Measurements from ENCODE around the gene GARNL3.

DNA sequence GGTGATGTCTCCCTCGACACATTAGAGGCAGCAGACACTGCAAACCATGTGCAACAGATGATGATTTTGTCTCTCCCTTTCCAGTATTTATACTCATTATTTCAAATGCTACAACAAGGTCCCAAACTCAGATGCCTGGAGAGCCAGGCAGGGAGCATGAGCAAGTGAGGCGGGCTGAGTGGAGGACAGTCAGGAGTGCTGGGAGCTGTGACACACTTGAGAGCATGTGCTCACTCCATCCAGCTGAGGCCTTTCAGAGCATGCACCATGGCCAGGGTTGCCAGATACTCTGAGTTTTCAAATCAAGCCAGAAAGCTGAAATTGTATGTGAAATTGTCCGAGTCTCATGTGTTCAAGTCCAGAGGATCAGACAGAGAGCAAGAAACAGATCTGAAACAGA, 76.6 kb downstream of the GARNL3 start:
- TF ChIP-seq POLR2A (IDR thresholded peaks at IDR 0.05) = no peak
- TF ChIP-seq, protein P1, sequence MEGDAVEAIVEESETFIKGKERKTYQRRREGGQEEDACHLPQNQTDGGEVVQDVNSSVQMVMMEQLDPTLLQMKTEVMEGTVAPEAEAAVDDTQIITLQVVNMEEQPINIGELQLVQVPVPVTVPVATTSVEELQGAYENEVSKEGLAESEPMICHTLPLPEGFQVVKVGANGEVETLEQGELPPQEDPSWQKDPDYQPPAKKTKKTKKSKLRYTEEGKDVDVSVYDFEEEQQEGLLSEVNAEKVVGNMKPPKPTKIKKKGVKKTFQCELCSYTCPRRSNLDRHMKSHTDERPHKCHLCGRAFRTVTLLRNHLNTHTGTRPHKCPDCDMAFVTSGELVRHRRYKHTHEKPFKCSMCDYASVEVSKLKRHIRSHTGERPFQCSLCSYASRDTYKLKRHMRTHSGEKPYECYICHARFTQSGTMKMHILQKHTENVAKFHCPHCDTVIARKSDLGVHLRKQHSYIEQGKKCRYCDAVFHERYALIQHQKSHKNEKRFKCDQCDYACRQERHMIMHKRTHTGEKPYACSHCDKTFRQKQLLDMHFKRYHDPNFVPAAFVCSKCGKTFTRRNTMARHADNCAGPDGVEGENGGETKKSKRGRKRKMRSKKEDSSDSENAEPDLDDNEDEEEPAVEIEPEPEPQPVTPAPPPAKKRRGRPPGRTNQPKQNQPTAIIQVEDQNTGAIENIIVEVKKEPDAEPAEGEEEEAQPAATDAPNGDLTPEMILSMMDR (IDR thresholded peaks at IDR 0.05) = no peak
- no peak for TF ChIP-seq EP300 (IDR thresholded peaks at IDR 0.05)
